Vagina (tissue), 2 donors: ENCODE data around the gene GRM8. TPM values are rescaled to one million over a fixed set of nuclear protein-coding genes. Genes with fewer than 3 reads are reported as not detected.
"Not testable (repeated sequence)": the region's sequence is repeated elsewhere in the genome, so short reads cannot be mapped to it uniquely, and the experiment has no call there.

Experiments used
- DNase-seq, 2 donors: peaks; one replicate each; pipeline ENCODE4 v3.0.0-alpha.2; 2017; ENCODE audit errors: extremely low spot score in 2 of 2
- H3K27ac ChIP-seq: fragments of 200-600 bp; sonication (generic); one replicate; pipeline ENCODE4 v1.5.1; 2019
- H3K27me3 ChIP-seq: fragments of 200-600 bp; sonication (generic); one replicate; pipeline ENCODE4 v1.5.1; 2019
- H3K36me3 ChIP-seq, 2 donors: fragments of 200-600 bp; sonication (generic); one replicate each; pipeline ENCODE4 v1.5.1; 2017 to 2019
- H3K4me1 ChIP-seq: fragments of 200-600 bp; sonication (generic); one replicate; pipeline ENCODE4 v1.5.1; 2019
- H3K4me3 ChIP-seq, 2 donors: fragments of 200-600 bp; sonication (generic); 1 replicate in 1 of 2; 2 replicates in 1 of 2; pipeline ENCODE4 v1.5.1; 2016 to 2019
- H3K9me3 ChIP-seq: fragments of 200-600 bp; sonication (generic); one replicate; pipeline ENCODE4 v1.5.1; 2019
- POLR2A ChIP-seq, 2 donors: fragments of 450-650 bp; IDR thresholded peaks; one replicate each; pipeline ENCODE4 v1.6.1; 2017; ENCODE audit warnings: antibody characterized with exemption in 2 of 2, mild to moderate bottlenecking in 2 of 2, moderate library complexity in 2 of 2
- POLR2AphosphoS5 ChIP-seq, 2 donors: sonication (generic); formaldehyde crosslinking; IDR thresholded peaks; one replicate each; pipeline ENCODE4 v1.9.0; 2017; ENCODE audit warnings: antibody characterized with exemption in 2 of 2, mild to moderate bottlenecking in 2 of 2, low read depth in 1 of 2; ENCODE audit not compliant: insufficient read depth in 1 of 2
- intact Hi-C: fragments of 100-400 bp; cut with DNase I; formaldehyde crosslinking; loops from one replicate; pipeline ENCODE4 v1.15.1; 2023
- total RNA-seq: library from RNA; depleted of rRNA; stranded (reverse); fragments of >200 nt; gene quantifications from one replicate; pipeline ENCODE4 v1.2.3, GENCODE V29; 2016
- TF ChIP-seq, protein P1 (sequence below), 3 experiments: fragments of 450-650 bp in 2 of 3; fragments of 200-600 bp in 1 of 3; sonication (generic) in 1 of 3; IDR thresholded peaks; one replicate each; pipeline ENCODE4 v1.5.1; 2017 to 2019; ENCODE audit warnings: antibody characterized with exemption in 3 of 3, mild to moderate bottlenecking in 2 of 3, moderate library complexity in 2 of 3

Gene GRM8
- total RNA-seq, 1 donor from 2014 or later: not detected

DNA sequence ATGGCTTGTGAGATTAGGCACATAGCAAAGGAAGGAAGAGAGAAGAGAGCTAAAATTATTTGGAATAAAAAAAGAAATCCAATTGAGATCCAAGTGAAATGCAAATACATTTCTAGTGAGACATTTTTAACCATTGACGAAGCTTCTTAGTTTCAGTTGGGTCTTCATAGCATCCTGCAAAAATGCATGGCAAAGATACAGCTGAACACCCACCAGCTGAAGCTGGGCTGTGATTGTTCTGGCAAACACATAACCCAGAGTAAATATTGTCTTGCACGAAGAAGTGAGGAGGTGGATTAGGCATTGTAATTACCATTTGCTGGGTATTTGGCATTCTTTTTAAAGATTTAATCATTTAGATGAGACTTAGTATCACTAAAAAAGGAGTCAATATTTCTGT is 409.4 kb downstream of the GRM8 start:
- TF ChIP-seq, protein P1, sequence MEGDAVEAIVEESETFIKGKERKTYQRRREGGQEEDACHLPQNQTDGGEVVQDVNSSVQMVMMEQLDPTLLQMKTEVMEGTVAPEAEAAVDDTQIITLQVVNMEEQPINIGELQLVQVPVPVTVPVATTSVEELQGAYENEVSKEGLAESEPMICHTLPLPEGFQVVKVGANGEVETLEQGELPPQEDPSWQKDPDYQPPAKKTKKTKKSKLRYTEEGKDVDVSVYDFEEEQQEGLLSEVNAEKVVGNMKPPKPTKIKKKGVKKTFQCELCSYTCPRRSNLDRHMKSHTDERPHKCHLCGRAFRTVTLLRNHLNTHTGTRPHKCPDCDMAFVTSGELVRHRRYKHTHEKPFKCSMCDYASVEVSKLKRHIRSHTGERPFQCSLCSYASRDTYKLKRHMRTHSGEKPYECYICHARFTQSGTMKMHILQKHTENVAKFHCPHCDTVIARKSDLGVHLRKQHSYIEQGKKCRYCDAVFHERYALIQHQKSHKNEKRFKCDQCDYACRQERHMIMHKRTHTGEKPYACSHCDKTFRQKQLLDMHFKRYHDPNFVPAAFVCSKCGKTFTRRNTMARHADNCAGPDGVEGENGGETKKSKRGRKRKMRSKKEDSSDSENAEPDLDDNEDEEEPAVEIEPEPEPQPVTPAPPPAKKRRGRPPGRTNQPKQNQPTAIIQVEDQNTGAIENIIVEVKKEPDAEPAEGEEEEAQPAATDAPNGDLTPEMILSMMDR (IDR thresholded peaks at IDR 0.05): no peak
- no peak for TF ChIP-seq POLR2A (IDR thresholded peaks at IDR 0.05)
- TF ChIP-seq POLR2AphosphoS5 (IDR thresholded peaks at IDR 0.05; ENCODE audit: insufficient read depth in 1 of 2, low read depth in 1 of 2): no peak
- Histone ChIP-seq H3K27ac (no peak overlapping the region), H3K4me1 (no peaks in the 10 kb centered on the region), H3K4me3 (no peak overlapping the region), H3K27me3 (no peaks in the 10 kb centered on the region), H3K36me3 (no peaks in the 10 kb centered on the region), H3K9me3 (no peaks in the 10 kb centered on the region)
- no peak for DNase-seq
- intact Hi-C loops: no loop called here

DNA sequence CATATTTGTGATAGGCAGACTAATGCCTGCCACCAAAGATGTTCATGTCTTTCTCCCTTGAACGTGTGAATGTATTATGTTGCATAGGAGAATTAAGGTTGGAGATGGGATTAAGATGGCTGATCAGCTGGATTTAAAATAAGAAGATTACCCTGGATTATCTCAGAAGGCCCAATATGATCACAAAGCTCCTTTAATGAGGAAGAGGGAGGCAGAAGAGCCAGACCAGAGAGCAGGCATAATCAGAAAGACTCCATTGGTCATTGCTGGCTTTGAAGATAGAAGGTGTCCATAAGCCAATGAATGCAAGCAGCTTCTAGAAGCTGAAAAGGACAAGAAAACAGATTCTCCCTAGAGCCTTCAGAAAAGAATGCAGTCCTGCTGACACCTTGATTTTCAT is 410.3 kb downstream of the GRM8 start:
- Histone ChIP-seq H3K27me3 (no peaks in the 10 kb centered on the region), H3K27ac (no peak overlapping the region), H3K9me3 (no peaks in the 10 kb centered on the region), H3K4me3 (no peak overlapping the region), H3K4me1 (no peaks in the 10 kb centered on the region), H3K36me3 (no peaks in the 10 kb centered on the region)
- intact Hi-C loops: no loop called here
- TF ChIP-seq, protein P1 (IDR thresholded peaks at IDR 0.05): no peak
- TF ChIP-seq POLR2A (IDR thresholded peaks at IDR 0.05) (no peak), POLR2AphosphoS5 (IDR thresholded peaks at IDR 0.05; ENCODE audit: insufficient read depth in 1 of 2, low read depth in 1 of 2) (no peak)
- no peak for DNase-seq

DNA sequence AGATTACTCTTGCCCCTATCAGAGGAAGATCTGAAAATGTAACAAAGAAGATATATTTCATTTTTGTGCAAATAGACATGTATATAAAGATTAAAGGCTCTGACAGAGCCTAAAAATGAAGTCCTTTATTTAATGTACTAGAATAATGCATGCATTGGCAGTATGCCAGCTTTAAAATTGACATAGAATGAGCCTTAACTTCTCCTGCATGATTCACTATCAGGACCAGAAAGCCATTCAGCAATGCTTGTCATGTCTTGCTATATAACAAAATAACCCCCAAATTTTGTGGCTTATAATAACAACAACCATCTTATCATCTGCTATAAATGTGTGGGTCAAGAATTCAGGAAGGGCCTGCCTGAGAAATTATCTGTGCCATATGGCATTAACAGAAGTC is 411.9 kb downstream of the GRM8 start:
- intact Hi-C loops: no loop called here
- Histone ChIP-seq H3K27ac (no peak overlapping the region), H3K4me1 (no peaks in the 10 kb centered on the region), H3K4me3 (no peak overlapping the region), H3K36me3 (no peaks in the 10 kb centered on the region), H3K9me3 (no peaks in the 10 kb centered on the region), H3K27me3 (no peaks in the 10 kb centered on the region)
- no peak for TF ChIP-seq POLR2A (IDR thresholded peaks at IDR 0.05)
- TF ChIP-seq, protein P1 (IDR thresholded peaks at IDR 0.05): no peak
- no peak for TF ChIP-seq POLR2AphosphoS5 (IDR thresholded peaks at IDR 0.05; ENCODE audit: insufficient read depth in 1 of 2, low read depth in 1 of 2)
- no peak for DNase-seq

DNA sequence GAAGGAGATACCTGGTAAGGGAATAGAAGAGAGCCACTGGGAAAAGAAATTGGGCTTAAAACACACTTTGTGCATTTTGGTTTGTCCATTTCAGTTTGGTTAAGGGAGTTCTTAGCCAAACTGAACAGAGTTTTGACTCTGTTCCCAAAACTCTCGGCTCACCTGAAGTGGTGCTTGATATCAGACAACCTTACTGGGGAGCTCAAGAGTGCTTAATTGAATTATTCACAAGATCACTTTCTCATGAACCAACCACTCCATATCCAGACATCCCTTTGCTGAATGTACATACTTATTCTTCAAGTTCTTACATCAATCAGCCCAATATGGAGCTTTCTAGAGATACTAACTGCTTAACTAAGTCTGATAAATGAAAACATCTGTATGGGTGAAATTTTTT is 413.1 kb downstream of the GRM8 start:
- DNase-seq: no peak
- no peaks in the 10 kb centered on the region for H3K27me3 ChIP-seq
- intact Hi-C loops: no loop called here
- no peak overlapping the region for H3K4me3 ChIP-seq
- H3K9me3 ChIP-seq: no peaks in the 10 kb centered on the region
- no peak for TF ChIP-seq POLR2A (IDR thresholded peaks at IDR 0.05)
- TF ChIP-seq POLR2AphosphoS5 (IDR thresholded peaks at IDR 0.05; ENCODE audit: insufficient read depth in 1 of 2, low read depth in 1 of 2): no peak
- TF ChIP-seq, protein P1 (IDR thresholded peaks at IDR 0.05): no peak
- H3K27ac ChIP-seq: no peak overlapping the region
- no peaks in the 10 kb centered on the region for H3K36me3 ChIP-seq
- no peaks in the 10 kb centered on the region for H3K4me1 ChIP-seq

DNA sequence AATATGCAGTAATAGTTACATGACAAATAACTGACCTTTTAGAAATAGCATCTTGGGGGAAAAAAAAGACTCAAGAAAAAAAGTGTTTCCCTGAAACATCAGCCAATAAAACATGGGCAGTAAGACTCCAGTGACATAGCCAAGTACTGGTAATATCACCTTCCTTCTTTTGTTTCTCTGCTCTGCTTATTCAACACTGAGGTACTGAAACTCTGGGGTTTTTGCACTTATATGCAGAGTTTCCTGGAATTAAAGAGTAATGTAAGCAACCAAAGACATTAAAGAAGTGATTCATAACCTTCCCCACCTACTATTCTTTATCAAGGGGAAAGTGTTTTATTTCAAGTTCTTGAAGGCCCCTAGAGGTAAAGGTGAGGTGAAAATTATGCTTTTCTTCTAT is 414.5 kb downstream of the GRM8 start:
- H3K27ac ChIP-seq: no peak overlapping the region
- TF ChIP-seq POLR2A (IDR thresholded peaks at IDR 0.05): no peak
- TF ChIP-seq, protein P1 (IDR thresholded peaks at IDR 0.05): no peak
- no peak for TF ChIP-seq POLR2AphosphoS5 (IDR thresholded peaks at IDR 0.05; ENCODE audit: insufficient read depth in 1 of 2, low read depth in 1 of 2)
- H3K4me3 ChIP-seq: no peak overlapping the region
- intact Hi-C loops: no loop called here
- H3K36me3 ChIP-seq: no peaks in the 10 kb centered on the region
- no peaks in the 10 kb centered on the region for H3K9me3 ChIP-seq
- no peaks in the 10 kb centered on the region for H3K27me3 ChIP-seq
- H3K4me1 ChIP-seq: no peaks in the 10 kb centered on the region
- no peak for DNase-seq

DNA sequence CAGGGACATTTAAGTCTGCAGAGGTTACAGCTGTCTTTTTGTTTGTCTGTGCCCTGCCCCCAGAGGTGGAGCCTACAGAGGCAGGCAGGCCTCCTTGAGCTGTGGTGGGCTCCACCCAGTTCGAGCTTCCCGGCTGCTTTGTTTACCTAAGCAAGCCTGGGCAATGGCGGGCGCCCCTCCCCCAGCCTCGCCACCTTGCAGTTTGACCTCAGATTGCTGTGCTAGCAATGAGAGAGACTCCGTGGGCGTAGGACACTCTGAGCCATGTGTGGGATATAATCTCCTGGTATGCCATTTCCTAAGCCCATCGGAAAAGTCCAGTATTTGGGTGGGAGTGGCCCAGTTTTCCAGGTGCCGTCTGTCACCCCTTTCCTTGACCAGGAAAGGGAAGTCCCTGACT is 421.5 kb downstream of the GRM8 start:
- intact Hi-C loops, H3K9me3 ChIP-seq, H3K4me1 ChIP-seq, H3K4me3 ChIP-seq, H3K27me3 ChIP-seq, H3K36me3 ChIP-seq, DNase-seq, H3K27ac ChIP-seq: not testable (repeated sequence)
